ENCODE results near the gene SPART.

DNA sequence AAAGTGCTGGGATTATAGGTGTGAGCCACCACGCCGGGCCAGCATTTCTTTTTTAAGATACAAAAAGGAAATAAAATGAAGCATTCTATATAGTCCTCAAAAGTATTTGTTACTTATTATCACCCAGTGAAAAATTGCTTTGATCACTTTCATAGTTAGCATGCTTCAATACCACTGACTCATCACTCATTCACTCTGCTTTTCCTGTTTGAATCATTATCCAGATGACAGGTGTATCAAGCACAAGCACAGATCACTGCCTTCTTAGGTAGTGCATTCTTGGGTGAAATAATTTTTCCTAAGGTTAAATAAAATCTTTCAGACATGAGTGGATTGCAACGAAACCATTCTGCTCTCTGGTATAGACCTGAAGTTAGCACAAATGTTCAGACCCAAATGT lies 35.8 kb upstream of the SPART start:
- TF ChIP-seq CTCF (IDR thresholded peaks at IDR 0.05) (no peak), POLR2A (IDR thresholded peaks at IDR 0.05) (no peak)
